Adrenal gland (tissue), 5 donors: ENCODE results near the gene ASTN2.

ENCODE experiments used
- POLR2A ChIP-seq, 2 donors: fragments of 450-650 bp; IDR thresholded peaks; one replicate each; pipeline ENCODE4 v1.6.1; 2017; ENCODE audit warnings: antibody characterized with exemption in 2 of 2, mild to moderate bottlenecking in 2 of 2, moderate library complexity in 1 of 2
- TF ChIP-seq, protein P1 (sequence below), 6 experiments: fragments of 450-650 bp in 4 of 6; fragments of 200-600 bp in 2 of 6; sonication (generic) in 1 of 6; IDR thresholded peaks; 1 replicate in 5 of 6; 2 replicates in 1 of 6; pipeline versions ENCODE4 v1.5.1 to v1.8.0; 2016 to 2021; ENCODE audit warnings: antibody characterized with exemption in 6 of 6, mild to moderate bottlenecking in 2 of 6, moderate library complexity in 1 of 6
- donor health status: DM: no; HTN: no; CAD: no.

DNA sequence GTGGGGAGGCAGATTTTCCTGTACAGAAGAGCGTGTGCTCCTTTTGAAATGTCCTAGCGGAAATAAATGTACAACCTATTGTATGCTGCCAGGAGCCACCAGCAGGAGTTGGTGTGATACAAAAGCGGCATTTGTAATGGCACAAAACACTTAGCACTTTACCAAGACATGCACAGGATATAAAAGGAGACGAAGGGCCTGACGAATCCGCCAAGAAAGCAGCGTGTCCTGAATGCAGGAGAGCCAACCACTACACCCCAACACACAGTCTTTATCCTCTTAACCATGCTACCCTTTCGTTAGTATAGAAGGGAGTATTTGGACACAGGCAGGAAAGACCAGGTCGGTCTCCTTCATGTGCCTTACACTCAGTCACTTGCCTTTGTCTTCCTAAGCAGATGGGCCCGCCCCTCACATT, 509.7 kb downstream of the ASTN2 start:
- no peak for TF ChIP-seq POLR2A (IDR thresholded peaks at IDR 0.05)
- TF ChIP-seq, protein P1, sequence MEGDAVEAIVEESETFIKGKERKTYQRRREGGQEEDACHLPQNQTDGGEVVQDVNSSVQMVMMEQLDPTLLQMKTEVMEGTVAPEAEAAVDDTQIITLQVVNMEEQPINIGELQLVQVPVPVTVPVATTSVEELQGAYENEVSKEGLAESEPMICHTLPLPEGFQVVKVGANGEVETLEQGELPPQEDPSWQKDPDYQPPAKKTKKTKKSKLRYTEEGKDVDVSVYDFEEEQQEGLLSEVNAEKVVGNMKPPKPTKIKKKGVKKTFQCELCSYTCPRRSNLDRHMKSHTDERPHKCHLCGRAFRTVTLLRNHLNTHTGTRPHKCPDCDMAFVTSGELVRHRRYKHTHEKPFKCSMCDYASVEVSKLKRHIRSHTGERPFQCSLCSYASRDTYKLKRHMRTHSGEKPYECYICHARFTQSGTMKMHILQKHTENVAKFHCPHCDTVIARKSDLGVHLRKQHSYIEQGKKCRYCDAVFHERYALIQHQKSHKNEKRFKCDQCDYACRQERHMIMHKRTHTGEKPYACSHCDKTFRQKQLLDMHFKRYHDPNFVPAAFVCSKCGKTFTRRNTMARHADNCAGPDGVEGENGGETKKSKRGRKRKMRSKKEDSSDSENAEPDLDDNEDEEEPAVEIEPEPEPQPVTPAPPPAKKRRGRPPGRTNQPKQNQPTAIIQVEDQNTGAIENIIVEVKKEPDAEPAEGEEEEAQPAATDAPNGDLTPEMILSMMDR (IDR thresholded peaks at IDR 0.05) = no peak
